CD4-positive, alpha-beta T cell treated with Interleukin-4 for 4 hours (primary cell): ENCODE data around the gene MAP3K4.
"Not testable (repeated sequence)": the region's sequence is repeated elsewhere in the genome, so short reads cannot be mapped to it uniquely, and the experiment has no call there.

ENCODE experiments used
- DNase-seq: peaks from one replicate; pipeline ENCODE4 v3.0.0-alpha.2; 2020

The MAP3K4 gene

DNA sequence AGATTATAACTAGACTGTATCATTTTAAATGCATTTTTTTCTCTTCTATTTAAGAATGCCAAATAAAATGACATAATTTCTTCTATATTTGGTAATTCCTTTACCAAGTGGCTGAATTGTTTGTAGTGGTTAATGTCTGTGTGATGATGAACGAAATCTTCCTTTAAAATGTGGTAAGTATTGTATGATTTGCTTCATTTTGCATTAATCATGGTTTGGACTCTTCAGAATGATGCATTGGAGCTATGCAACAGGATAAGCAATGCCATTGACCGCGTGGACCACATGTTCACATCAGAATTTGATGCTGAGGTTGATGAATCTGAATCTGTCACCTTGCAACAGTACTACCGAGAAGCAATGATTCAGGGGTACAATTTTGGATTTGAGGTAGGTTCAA, 99.6 kb downstream of the MAP3K4 start:
- no peak for DNase-seq

DNA sequence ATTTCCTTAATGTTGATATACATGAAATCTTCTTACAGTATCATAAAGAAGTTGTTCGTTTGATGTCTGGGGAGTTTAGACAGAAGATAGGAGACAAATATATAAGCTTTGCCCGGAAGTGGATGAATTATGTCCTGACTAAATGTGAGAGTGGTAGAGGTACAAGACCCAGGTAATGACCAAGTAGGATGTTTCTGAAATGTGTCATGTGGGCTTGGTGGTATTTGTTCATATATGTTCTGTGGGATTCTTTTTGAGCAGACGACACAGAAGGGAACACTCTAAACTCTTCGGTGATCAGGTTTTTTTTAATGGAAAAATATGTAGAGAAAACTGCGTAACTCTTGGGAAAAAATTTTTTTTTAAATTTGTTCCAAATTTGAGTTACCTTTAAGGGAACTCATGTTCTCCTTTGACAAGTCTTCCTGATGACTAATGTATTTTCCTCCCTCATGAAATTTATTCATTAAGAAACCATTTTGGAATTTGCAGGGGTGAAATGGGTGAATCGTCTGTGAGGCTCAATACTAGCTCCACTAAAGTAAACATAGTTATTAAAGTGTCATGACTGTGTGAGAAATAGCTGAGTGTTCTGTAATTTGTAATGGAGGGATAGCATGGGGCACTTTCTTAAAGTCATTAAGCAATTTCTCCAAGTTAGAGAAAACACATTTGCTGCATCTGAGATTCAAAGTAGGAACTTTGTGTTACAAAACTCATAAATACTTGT, 100.6 kb downstream of the MAP3K4 start:
- no peak for DNase-seq

GRCh38 chr6:161094955-161095354, 103.4 kb downstream of the MAP3K4 start:
- DNase-seq = no peak

GRCh38 chr6:161095916-161096315, 104.3 kb downstream of the MAP3K4 start:
- no peak for DNase-seq

GRCh38 chr6:161100072-161100471, 108.5 kb downstream of the MAP3K4 start:
- no peak for DNase-seq

DNA sequence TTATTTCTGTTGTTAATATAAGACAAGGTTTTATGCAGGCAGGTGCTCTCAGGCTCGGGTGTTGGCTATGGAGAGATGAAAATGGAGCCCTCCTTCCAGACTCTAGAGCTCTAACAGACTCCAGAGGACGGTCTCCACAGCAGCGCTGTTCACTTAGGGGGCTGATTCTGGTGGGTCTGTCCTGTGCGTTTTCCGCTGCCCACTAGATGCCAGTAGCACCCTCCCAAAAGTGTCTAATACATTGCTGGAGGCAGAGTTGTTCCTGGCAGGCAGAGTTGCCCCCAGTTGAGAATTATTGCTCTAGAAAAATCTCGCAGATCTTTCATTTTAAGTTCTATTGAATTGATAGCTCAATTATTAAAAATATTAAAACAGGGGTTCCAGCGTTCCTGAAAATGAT, 109.9 kb downstream of the MAP3K4 start:
- DNase-seq = no peak

GRCh38 chr6:161103475-161103874, 111.9 kb downstream of the MAP3K4 start:
- DNase-seq = no peak

DNA sequence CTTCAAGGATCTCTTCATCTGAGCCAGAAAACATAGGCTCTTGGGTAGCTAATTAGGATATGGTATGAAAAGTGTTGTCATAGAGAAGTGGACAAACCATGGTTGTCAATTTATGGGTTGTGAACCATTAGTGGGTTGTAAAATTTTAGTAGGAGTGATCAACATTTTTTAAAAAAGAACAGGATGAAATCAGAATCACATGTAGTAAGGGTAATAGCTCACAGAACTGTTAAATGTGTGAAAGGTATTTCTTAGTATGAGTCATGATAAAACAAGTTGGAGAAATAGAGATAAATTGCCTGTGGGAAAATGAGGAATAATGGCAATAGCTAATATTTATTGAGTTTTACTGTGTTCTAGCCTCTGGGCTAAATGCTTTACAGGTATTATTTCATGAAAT, 113.4 kb downstream of the MAP3K4 start:
- no peak for DNase-seq

DNA sequence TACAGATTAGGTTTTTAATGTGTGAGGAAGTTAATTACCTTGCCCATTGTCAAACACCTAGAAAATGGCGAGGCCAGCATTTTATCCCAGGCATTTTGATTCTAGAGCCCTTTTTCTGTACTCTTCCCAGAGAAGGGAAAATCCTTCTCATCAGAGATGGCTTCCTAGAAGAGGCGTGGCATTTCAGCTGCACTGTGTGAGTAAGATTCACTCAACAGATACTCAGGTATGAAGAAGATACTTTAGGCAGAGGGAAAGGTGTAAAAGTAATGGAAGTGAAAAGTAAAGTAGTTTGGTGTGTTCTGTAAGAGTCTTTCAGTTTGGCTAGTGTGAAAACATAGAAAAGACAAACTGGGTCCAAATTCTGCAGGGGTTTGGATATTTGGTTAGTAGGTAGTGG, 113.8 kb downstream of the MAP3K4 start:
- no peak for DNase-seq

DNA sequence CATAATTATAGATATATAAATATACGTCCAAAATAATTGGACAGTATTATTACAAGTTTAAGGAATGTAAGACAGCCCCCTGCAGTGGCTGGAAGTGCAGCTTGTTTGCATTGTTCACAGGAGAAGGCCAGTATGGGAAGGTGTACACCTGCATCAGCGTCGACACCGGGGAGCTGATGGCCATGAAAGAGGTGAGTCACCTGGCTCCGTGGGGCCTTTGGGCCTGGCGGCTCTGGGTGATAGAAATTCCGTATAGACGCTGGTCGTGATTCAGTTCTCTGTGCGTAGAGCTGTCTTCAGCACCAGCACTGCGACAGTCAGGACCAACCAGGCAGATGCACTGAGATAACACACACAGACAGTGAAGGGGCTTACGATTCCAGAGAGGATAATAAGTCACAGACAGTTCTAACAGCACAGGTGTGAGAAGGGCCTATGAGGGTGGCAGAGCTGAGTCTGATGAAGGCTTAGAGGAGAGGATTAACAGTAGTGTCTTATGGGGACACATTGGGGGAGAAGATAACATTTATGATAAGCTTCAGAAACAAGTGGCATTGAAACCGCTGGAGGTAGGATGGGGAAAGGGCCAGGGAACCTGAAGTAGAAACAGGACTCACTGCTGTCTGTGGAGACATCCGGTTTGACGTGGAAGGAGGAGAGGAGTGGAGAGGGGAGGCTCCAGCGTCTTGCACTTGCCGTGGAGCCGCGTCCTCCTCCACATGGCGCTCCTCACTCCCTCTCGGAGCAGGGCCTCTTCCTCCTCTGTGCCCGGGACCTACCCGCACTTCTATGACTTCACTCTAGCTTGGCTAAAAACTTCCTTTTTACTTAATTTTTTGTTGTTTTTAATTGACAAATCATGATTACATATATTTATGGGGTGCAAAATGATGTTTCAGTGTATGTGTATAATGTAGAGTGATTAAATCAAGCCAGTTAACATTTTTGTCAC, 116.5 kb downstream of the MAP3K4 start:
- DNase-seq = no peak

DNA sequence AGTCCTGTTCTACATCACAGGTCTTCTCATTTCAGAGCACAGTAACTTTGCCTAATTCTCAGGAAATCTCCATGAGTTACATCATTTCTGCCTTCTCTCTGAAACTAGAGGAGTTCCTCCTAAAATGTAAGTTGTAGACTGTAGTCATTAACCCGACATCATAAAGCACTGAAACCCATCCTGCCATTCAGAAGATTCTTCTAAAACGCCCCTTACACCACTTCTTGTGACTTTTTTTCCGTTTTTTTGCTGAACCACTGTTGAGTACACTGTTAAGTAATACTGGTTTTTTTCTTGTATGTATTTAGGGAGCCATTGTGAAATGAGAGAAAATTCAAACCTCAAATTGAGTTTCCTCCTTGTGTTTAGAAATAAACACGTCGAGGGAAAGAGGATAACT, 117.3 kb downstream of the MAP3K4 start:
- DNase-seq = no peak

- DNase-seq = no peak
Measured at GRCh38 chr6:161109366-161109765, 117.8 kb downstream of the MAP3K4 start.

DNA sequence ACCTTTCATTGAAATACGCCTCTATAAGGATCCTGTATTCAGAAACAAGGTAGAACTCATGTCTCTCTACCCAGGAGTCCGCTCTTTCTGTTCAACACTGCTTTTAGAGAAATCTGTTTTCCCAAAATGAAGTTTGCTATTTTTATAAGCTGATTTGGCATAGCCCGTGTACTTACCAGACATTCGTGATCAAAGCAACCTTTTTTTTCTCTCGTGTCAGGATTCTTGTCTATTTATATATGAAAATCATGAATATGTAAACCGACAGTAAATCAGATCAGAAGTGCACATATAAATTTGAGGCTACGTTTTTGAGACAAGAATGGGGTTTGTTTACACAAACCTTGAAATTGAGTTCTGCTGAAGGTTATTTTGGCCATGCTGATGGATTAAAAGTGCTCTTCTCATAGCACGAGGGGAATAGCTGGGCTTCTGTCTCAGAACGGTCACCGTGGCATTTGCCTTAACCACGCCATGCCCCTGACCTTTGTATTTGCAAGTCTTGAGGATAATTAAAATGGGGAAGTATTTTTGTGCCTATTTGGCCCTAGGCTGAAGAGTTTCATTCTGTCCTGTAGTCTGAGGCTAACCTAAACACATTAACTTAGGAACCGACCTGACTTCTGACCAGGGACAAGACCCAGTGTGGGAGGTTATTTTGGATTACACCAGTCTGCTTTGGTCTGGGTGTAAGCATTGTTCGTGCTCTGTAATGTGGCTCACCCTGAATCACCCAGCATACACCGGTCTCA, 118.6 kb downstream of the MAP3K4 start:
- DNase-seq = no peak

DNA sequence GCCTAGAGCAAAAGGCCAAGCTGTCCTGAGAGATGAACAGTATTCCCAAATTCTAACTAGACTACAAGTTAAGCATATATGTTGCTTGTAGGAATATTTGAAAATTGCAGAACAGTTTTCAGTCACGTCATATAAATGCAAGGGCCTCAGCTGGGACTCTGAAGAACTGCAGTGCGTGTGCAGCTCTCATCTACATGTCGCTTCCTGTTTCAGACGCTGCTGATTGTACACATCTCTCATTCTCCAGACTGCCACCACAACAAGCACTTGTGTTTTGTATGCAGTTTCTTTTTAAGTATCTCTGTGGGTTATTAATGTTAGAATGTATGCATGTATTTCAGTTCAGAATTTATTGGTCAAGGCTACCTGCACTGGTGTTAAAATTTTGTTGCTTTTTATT, 119.7 kb downstream of the MAP3K4 start:
- DNase-seq = peak; percentile 22

GRCh38 chr6:161115468-161115867, 123.9 kb downstream of the MAP3K4 start:
- no peak for DNase-seq

- DNase-seq = no peak
Measured at GRCh38 chr6:161116554-161116953, 125.0 kb downstream of the MAP3K4 start.

- DNase-seq = no peak
Measured at GRCh38 chr6:161117308-161117707, 125.7 kb downstream of the MAP3K4 start.

GRCh38 chr6:161117942-161118341, 126.4 kb downstream of the MAP3K4 start:
- DNase-seq = no peak

- DNase-seq = not testable (repeated sequence)
Measured at GRCh38 chr6:161123319-161123718, 131.8 kb downstream of the MAP3K4 start.

- no peak for DNase-seq
Measured at GRCh38 chr6:161125591-161125990, 134.0 kb downstream of the MAP3K4 start.

DNA sequence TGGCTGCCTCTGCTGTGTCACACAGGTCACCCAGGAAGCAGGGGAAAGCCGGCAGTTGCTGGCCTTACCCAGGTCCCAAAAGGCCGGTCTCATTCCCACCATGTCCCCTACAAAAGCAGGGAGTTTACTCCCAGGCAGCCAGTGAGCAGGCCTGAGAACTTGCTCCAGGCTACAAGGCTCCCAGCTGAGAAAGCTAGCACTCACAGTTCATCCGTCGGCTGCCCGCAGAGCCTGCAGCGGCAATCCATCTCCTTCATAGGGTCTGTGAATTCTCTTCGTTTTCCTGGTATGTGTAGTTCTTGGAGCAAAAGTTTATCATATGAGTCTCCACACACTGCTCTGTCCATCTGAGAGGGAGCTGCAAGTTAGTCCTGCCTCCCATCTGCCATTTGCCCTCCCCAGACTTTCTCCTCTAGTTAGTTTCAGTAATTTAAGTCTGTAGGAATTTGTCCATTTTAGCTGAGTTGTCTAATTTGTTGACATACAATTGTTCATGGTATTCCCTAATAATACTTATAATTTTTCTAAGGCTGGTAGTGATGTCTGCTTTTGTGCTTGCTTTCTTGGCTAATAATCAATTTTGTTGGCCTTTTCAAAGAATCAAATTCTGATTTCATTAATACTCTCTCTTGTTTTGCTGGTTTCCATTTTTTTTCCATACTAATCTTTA, 135.6 kb downstream of the MAP3K4 start:
- DNase-seq = no peak

- no peak for DNase-seq
Measured at GRCh38 chr6:161128230-161128629, 136.7 kb downstream of the MAP3K4 start.

DNA sequence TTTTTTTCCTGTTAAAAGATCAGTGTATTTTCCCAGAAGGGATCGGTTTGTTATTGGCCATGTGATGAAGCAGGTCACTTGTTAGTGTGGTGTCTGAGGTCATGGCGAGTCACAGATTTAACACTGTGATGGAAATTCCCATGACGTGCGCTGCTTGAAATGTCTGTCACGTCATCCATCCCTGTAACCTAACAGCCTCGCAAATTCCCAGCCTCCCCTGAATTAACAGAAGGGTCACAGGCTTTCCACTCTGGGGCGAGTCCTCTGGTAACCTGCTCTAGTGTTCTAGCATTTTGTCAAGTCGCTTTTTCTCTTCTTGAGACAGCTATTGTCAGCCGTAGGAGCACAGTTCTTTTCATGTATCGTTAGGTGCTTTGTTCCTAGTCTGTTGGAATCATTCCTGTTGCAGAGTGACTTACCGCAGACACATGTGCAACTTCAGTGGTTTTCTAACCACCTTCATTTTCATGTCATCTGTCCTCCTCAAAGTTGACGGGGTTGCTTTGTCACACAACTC, 137.2 kb downstream of the MAP3K4 start:
- DNase-seq = peak; percentile 26
